Kidney (tissue), 14 donors: Measurements from ENCODE around the gene CDK3. TPM values are rescaled to one million over a fixed set of nuclear protein-coding genes. Genes with fewer than 3 reads are reported as not detected.
A peak's percentile ranks its signal among the peaks of the same experiment; 100 is the strongest.
"Not testable (repeated sequence)": the region's sequence is repeated elsewhere in the genome, so short reads cannot be mapped to it uniquely, and the experiment has no call there.

Experiments
- DNase-seq, 5 donors: peaks; one replicate each; pipeline ENCODE4 v3.0.0-alpha.2; 2013 to 2020
- FAIRE-seq: peaks from 2 replicates; lab custom pipeline; 2012; peaks lifted over from hg19 to GRCh38; lab: Jason Lieb, UNC
- H3K27ac ChIP-seq, 2 donors: one replicate each; pipeline ENCODE4 v1.7.0; 2013; ENCODE audit warnings: low read depth in 2 of 2, low read length in 2 of 2, inconsistent platforms in 1 of 2
- H3K27me3 ChIP-seq: one replicate; pipeline ENCODE4 v1.7.1; 2013; ENCODE audit warnings: low read length, inconsistent platforms; ENCODE audit not compliant: control insufficient read depth, insufficient read depth
- H3K36me3 ChIP-seq, 3 donors: one replicate each; pipeline versions ENCODE4 v1.7.0 to v1.7.1; 2013; ENCODE audit warnings: low read length in 3 of 3, control low read depth in 1 of 3, inconsistent platforms in 1 of 3; ENCODE audit not compliant: insufficient read depth in 3 of 3, control insufficient read depth in 2 of 3
- H3K4me1 ChIP-seq, 3 donors: one replicate each; pipeline versions ENCODE4 v1.7.0 to v1.7.1; 2013; ENCODE audit warnings: low read length in 3 of 3, inconsistent platforms in 1 of 3, low read depth in 1 of 3; ENCODE audit not compliant: control insufficient read depth in 2 of 3, insufficient read depth in 2 of 3
- H3K4me3 ChIP-seq, 3 donors: one replicate each; pipeline versions ENCODE4 v1.7.0 to v1.8.1; 2013; ENCODE audit warnings: low read length in 3 of 3, control low read depth in 1 of 3, inconsistent platforms in 1 of 3
- H3K9ac ChIP-seq, 3 donors: one replicate each; pipeline versions ENCODE4 v1.7.0 to v1.7.1; 2013; ENCODE audit warnings: low read length in 3 of 3, control low read depth in 1 of 3, inconsistent platforms in 1 of 3
- H3K9me3 ChIP-seq, 3 donors: one replicate each; pipeline versions ENCODE4 v1.7.0 to v1.7.1; 2013; ENCODE audit warnings: low read length in 3 of 3, control low read depth in 1 of 3, inconsistent platforms in 1 of 3; ENCODE audit not compliant: control insufficient read depth in 2 of 3, insufficient read depth in 1 of 3
- intact Hi-C: fragments of 100-400 bp; cut with DNase I; formaldehyde crosslinking; loops from one replicate; pipeline ENCODE4 v1.11.1; 2022
- polyA plus RNA-seq: library from polyadenylated mRNA; stranded (reverse); fragments of 350-450 nt; fragmentation: Illumina TruSeq; extraction: RNeasy Lipid Tissue Mini Kit (QIAGEN cat#74804); gene quantifications from one replicate; pipeline ENCODE4 v1.2.3, GENCODE V29; 2014; ENCODE audit warnings: low read depth, low replicate concordance; ENCODE audit not compliant: insufficient read depth
- total RNA-seq: library from RNA; stranded (reverse); fragmentation: NEBNext Ultra II Directional; extraction: Animal tissue kit (Norgen Biotek cat#: 25700); gene quantifications from one replicate; pipeline ENCODE4 v1.2.1, GENCODE V29; 2021
- TF ChIP-seq, protein P1 (sequence below): IDR thresholded peaks from 3 replicates; pipeline ENCODE4 v1.5.1; 2012; ENCODE audit warnings: mild to moderate bottlenecking, moderate library complexity, borderline replicate concordance; ENCODE audit not compliant: insufficient read depth; ENCODE audit errors: extremely low read depth
- donor health status: control.
- donor health status: control.
- donor health status: control.
- donor health status: control.
- donor health status: control.
- donor health status: DM: yes; HTN: yes; CAD: no.
- donor health status: Normal renal cell carcinoma (clear cell type).

The CDK3 gene
- total and polyA plus RNA-seq, 2 donors from 2014 or later: 7.1 to 7.4 TPM

DNA sequence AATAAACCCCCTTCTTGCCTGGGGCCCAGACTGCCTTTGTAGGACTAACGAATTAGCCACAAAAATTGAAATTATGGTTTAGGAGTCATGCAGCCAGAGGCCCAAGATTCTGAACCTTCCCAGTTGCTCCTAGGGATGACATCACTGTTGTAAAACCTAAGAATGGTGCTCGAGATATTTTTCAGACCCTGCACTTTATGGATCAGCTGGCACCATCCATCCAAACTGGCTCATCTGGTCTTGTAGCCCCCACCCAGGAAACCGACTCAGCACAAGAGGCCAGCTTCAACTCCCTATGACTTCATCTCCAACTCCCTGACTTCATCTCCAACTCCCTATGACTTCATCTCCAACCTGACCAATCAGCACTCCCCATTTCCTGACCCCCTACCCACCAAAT lies 37.4 kb downstream of the CDK3 start:
- peak in 1 of 5 donors; percentile 4 for DNase-seq
- Histone ChIP-seq H3K36me3 (peaks cover 10 to 31% (median 27%) of the 10 kb centered on the region in 3 donors), H3K9ac (no peak overlapping the region), H3K9me3 (no peaks in the 10 kb centered on the region), H3K4me3 (no peak overlapping the region), H3K27ac (no peak overlapping the region), H3K4me1 (peaks cover 0 to 7% (median 0%) of the 10 kb centered on the region in 3 donors), H3K27me3 (no peaks in the 10 kb centered on the region)
- TF ChIP-seq, protein P1, sequence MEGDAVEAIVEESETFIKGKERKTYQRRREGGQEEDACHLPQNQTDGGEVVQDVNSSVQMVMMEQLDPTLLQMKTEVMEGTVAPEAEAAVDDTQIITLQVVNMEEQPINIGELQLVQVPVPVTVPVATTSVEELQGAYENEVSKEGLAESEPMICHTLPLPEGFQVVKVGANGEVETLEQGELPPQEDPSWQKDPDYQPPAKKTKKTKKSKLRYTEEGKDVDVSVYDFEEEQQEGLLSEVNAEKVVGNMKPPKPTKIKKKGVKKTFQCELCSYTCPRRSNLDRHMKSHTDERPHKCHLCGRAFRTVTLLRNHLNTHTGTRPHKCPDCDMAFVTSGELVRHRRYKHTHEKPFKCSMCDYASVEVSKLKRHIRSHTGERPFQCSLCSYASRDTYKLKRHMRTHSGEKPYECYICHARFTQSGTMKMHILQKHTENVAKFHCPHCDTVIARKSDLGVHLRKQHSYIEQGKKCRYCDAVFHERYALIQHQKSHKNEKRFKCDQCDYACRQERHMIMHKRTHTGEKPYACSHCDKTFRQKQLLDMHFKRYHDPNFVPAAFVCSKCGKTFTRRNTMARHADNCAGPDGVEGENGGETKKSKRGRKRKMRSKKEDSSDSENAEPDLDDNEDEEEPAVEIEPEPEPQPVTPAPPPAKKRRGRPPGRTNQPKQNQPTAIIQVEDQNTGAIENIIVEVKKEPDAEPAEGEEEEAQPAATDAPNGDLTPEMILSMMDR: no peak
- intact Hi-C loops: no loop called here
- FAIRE-seq: no peak

- no peaks in the 10 kb centered on the region for H3K27me3 ChIP-seq
- H3K36me3 ChIP-seq: peaks cover 15 to 41% (median 37%) of the 10 kb centered on the region in 3 donors
- TF ChIP-seq, protein P1: no peak
- H3K9me3 ChIP-seq: no peaks in the 10 kb centered on the region
- no peak overlapping the region for H3K9ac ChIP-seq
- no peak overlapping the region for H3K4me3 ChIP-seq
- no peak overlapping the region for H3K27ac ChIP-seq
- no peak for FAIRE-seq
- peaks cover 0 to 7% (median 0%) of the 10 kb centered on the region in 3 donors for H3K4me1 ChIP-seq
- intact Hi-C loops: no loop called here
- peak in 1 of 5 donors; percentile 9 for DNase-seq
Measured at GRCh38 chr17:76039121-76039520, 38.5 kb downstream of the CDK3 start.

DNA sequence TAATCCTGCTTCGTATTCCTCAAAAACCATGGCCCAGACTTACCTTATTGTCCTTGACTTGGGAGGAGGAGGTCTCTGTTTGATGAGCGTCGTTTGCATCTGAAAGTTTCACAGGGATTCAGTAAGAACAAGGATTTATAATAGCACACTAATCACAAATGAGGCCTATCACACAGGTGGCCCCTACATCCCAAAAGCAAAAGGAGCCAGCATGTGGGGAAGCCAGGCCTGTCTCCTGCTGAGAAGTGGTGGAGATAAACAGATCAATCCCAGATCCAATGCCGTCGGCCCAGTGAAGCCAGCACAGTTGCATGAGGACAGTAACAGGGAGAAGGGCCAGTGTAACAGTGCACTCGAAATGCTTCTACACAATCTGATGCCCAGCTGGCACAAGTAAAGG lies 39.7 kb downstream of the CDK3 start:
- DNase-seq (peak in 1 of 5 donors; percentile 9), FAIRE-seq (no peak)
- Histone ChIP-seq H3K9ac (no peak overlapping the region), H3K36me3 (peaks cover 17 to 53% (median 48%) of the 10 kb centered on the region in 3 donors), H3K27ac (no peak overlapping the region), H3K27me3 (no peaks in the 10 kb centered on the region), H3K4me3 (no peak overlapping the region), H3K4me1 (peaks cover 0 to 7% (median 0%) of the 10 kb centered on the region in 3 donors), H3K9me3 (no peaks in the 10 kb centered on the region)
- TF ChIP-seq, protein P1: no peak
- intact Hi-C loops: no loop called here

DNA sequence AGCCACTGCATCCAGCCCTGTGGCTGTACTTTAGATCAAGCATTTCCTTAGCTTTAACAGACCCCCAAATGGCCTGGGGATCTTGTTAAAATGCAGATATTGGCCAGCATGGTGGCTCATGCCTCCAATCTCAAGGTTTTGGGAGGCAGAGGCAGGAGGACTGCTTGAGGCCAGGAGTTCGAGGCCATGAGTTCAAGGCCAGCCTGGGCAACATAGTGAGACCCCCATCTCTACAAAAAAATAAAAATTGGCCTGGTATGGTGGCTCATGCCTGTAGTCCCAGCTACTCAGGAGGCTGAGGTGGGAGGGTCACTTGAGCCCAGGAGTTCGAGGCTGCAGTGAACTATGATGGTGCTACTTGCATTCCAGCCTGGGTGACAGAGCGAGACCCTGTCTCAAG lies 42.2 kb downstream of the CDK3 start:
- intact Hi-C loops, DNase-seq, H3K9me3 ChIP-seq, H3K27ac ChIP-seq, H3K27me3 ChIP-seq, H3K4me1 ChIP-seq, H3K4me3 ChIP-seq, FAIRE-seq, H3K9ac ChIP-seq: not testable (repeated sequence)
- peaks cover 23 to 68% (median 56%) of the 10 kb centered on the region in 3 donors for H3K36me3 ChIP-seq

GRCh38 chr17:76044475-76045007 lies 43.9 kb downstream of the CDK3 start:
- H3K9ac ChIP-seq, H3K27me3 ChIP-seq, H3K27ac ChIP-seq, intact Hi-C loops, H3K4me1 ChIP-seq, H3K4me3 ChIP-seq, H3K9me3 ChIP-seq, FAIRE-seq: not testable (repeated sequence)
- H3K36me3 ChIP-seq: peaks cover 26 to 71% (median 60%) of the 10 kb centered on the region in 3 donors
- DNase-seq: peak in 1 of 5 donors; percentile 7
